CD4-positive, alpha-beta T cell treated with Interleukin-15 for 1 hour (primary cell): ENCODE measurements around the gene GJC2.

Source experiments
- DNase-seq: peaks from one replicate; pipeline ENCODE4 v3.0.0-alpha.2; 2020

GJC2 gene

DNA sequence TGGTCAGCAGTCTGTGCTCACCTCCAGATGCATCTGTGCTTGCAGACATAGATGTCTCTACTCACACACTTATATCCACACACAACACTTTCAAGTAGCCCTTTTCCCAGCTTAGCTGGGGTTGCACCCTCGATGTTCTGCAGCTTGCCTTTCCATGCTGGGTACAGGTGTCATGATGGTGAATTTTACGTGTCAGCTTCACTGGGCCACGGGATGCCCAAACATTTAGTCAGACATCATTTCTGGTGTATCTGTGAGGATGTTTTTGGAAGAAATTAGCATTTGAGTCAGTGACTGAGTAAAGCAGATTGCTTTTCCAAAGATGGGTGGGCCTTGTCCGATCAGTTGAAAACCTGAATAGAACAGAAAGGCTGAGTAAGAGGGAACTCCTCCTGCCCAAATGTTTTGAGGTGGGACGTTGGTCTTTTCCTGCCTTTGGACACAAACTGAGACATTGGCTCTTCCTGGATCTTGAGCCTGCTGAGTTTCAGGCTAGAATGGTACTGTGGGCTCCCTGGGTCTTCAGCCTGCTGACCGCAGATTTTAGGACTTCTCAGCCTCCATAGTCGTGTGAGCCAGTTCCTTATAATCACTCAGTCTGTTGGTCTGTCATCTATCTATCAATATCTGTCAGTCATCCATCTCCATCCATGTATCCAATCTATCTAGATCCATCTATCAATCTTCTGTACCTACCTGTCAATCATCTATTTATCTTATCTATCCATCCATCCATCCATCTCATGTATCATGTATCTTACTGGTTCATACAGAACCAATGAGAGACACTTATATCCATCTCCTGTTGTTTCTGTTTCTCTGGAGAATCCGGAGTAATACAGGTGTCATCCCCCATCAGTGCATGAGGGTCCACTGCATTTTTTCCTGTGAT, 45.4 kb downstream of the GJC2 start:
- no peak for DNase-seq

- no peak for DNase-seq
Observed at GRCh38 chr1:228197555-228198147, 47.9 kb downstream of the GJC2 start.

DNA sequence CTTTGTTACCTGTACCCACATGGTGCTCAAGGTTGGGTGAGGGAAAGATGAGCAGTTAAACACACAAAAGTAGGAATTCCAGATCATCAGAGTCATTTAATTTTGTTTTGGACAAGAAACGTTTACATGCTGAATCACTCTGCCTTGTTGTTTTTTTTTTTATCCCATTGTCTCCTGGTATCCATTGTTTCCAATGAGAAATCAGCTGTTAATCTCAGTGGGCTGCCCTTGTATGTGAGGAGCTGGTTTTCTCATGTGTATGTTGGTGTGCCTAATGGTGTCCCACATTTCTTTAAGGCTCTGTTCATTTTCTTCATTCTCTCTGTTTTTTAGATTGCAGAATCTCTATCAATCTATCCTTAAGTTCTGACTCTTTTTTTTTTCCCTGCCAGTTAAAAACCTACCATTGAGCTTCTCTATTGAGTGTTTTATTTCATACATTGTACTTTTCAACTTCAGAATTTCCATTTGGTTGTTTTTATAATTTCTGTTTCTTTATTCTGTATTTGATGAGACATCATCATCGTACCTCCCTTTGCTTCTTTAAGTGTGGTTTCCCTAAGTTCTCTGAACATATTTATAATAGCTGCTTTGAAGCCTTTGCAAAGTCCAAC, 49.4 kb downstream of the GJC2 start:
- DNase-seq = no peak

DNA sequence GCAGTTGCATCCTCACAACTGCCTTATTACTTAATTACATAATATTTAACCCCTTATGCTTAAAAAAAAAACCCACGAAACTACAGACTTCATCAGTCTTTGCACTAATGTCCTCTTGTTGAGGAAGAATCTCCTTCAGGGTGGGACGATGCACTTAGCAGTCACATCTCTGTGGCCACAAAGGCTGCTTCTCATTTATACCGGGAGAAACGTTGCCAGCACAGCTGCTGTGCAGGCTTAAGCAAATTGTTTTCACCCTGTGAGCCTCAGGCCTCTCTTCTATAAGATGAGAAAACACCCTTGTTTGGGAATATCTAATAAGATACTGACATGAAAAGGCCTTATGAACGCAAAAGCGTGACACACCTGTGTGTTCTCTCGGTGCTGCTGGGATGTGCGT, 55.2 kb downstream of the GJC2 start:
- DNase-seq = no peak

GRCh38 chr1:228205526-228206436, 56.1 kb downstream of the GJC2 start:
- DNase-seq = no peak

DNA sequence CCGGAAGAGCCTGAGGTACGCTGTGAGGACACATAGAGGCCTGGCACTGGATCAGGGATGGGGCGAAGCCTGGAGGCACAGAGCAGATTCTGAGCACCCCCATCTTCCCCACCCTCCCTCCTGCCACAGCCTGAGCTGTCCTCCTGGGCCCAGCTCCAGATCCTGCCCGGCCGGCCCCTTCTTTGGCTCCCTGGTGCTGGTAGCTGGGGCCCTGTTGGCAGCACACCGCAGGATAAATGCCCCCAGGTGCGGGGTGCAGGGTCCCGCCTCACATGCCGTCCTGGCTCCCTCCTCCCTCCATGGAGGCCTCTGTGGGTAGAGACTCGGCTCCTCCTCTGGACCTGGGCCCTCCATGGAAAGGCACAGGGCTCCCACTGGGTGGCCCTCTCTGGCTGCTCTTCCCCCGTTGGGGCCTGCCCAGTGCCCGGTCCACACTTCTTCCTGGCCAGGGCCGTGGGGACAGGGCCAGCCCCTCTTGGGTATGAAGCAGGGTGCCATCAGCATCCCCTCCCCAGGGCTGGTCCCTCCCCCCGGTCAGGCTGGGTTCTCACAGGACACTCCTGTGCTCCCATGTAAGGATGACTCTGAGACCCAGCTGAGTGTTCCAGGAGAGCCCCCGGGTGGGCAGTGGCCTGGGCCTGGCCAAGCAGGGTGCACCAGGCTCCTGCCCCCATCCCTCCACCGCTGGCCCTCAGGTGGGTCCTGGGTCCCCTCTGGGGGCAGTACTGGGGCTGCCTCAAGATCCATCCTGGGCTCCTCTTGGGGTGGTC, 57.0 kb downstream of the GJC2 start:
- DNase-seq = no peak

GRCh38 chr1:228207381-228207810, 57.7 kb downstream of the GJC2 start:
- no peak for DNase-seq

GRCh38 chr1:228207851-228208821, 58.4 kb downstream of the GJC2 start, which contains the start of gene OBSCN:
OBSCN (plus strand) TSS chr1:228208044; CDS start chr1:228211784, 3,740 bp downstream.
- DNase-seq = no peak

GRCh38 chr1:228208831-228209551, 59.3 kb downstream of the GJC2 start:
- DNase-seq = no peak
